ENCODE results near the gene MAP2K7. TPM values are rescaled to one million over a fixed set of nuclear protein-coding genes. Genes with fewer than 3 reads are reported as not detected.

MAP2K7 gene
- polyA plus RNA-seq, 1 experiment, result 5.6 TPM

DNA sequence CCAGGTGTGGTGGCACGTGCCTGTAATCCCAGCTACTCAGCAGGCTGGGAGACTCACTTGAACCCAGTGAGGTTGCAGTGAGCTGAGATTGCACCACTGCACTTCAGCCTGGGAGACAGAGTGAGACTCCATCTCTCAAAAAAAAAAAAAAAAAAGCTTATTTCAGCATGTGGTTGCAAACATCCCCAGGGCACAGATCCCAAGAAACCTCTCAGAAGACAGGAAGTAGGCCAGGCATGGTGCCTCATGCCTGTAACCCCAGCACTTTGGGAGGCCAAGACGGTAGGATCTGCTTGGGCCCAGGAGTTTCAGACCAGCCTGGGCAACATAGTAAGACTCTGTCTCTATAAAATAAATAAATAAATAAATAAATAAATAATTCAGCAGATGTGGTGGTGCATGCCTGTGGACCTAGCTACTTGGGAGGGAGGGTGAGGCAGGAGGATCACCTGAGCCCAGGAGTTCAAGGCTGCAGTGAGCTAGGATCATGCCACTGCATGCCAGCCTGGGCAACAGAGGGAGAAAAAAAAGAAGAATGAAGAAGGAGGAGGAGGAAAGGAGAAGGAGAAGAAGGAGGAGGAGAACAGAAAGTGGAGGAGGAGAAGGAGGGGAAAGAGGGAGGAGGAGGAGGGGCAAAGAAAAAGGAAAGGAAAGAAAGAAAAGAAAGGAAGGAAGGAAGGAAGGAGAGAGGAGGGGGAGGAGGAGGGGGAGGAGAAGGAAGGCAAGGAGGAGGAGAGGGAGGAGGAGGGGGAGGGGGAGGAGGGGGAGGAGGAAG, 19.7 kb upstream of the MAP2K7 start:
- TF ChIP-seq, protein P1, sequence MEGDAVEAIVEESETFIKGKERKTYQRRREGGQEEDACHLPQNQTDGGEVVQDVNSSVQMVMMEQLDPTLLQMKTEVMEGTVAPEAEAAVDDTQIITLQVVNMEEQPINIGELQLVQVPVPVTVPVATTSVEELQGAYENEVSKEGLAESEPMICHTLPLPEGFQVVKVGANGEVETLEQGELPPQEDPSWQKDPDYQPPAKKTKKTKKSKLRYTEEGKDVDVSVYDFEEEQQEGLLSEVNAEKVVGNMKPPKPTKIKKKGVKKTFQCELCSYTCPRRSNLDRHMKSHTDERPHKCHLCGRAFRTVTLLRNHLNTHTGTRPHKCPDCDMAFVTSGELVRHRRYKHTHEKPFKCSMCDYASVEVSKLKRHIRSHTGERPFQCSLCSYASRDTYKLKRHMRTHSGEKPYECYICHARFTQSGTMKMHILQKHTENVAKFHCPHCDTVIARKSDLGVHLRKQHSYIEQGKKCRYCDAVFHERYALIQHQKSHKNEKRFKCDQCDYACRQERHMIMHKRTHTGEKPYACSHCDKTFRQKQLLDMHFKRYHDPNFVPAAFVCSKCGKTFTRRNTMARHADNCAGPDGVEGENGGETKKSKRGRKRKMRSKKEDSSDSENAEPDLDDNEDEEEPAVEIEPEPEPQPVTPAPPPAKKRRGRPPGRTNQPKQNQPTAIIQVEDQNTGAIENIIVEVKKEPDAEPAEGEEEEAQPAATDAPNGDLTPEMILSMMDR (IDR thresholded peaks at IDR 0.05; ENCODE audit: low read depth, low read length), result no peak
- Histone ChIP-seq H3K27ac (ENCODE audit: low read depth, low read length) (no peak overlapping the region), H3K27me3 (ENCODE audit: control insufficient read depth, insufficient read depth, low read length) (peaks cover 5% of the 10 kb centered on the region), H3K4me3 (ENCODE audit: low read depth, low read length) (no peak overlapping the region), H3K9me3 (ENCODE audit: control insufficient read depth, insufficient read depth, low read length) (no peaks in the 10 kb centered on the region; the same call in 1 of the 2 replicates)
- ChIA-PET CTCF (interaction anchor here (0.6 to 2.4 kb wide), 3 partner anchors 15 to 203 kb away, joined by 3 to 14 read pairs (median 6); partner anchors contain the start of gene TRAPPC5), POLR2A (interaction anchor here (0.7 to 1.0 kb wide), 2 partner anchors 14 to 20 kb away, joined by 3 read pairs; partner anchors contain the start of gene MAP2K7)
- DNase-seq (ENCODE audit: low read depth, low spot score), result no peak

DNA sequence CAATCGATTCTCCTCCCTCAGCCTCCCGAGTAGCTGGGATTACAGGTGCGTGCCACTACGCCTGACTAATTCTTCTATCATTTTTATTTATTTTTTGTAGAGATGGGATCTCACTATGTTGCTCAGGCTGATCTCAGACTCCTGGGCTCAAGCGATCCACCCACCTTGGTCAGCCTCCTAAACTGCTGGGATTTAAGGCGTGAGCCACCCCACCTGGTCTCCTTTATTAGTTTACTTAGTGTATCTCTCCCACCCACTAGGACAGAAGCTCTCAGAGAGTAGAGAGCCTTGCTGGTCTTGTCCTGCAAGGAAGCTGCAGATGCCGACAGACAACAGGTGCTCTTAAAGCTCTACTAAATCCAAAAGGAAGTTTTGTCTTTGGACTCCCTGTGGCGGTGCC, 17.9 kb upstream of the MAP2K7 start:
- no peak for DNase-seq (ENCODE audit: low read depth, low spot score)
- Histone ChIP-seq H3K9me3 (ENCODE audit: control insufficient read depth, insufficient read depth, low read length) (no peaks in the 10 kb centered on the region; the same call in 1 of the 2 replicates), H3K4me3 (ENCODE audit: low read depth, low read length) (no peak overlapping the region), H3K27ac (ENCODE audit: low read depth, low read length) (no peak overlapping the region), H3K27me3 (ENCODE audit: control insufficient read depth, insufficient read depth, low read length) (peaks cover 5% of the 10 kb centered on the region)
- POLR2A ChIA-PET, result no interaction called here
- CTCF ChIA-PET, result interaction anchor here (1.2 to 1.5 kb wide), 2 partner anchors 17 to 33 kb away, joined by 3 to 7 read pairs; no protein-coding TSS in a partner anchor
- TF ChIP-seq, protein P1 (IDR thresholded peaks at IDR 0.05; ENCODE audit: low read depth, low read length), result no peak

DNA sequence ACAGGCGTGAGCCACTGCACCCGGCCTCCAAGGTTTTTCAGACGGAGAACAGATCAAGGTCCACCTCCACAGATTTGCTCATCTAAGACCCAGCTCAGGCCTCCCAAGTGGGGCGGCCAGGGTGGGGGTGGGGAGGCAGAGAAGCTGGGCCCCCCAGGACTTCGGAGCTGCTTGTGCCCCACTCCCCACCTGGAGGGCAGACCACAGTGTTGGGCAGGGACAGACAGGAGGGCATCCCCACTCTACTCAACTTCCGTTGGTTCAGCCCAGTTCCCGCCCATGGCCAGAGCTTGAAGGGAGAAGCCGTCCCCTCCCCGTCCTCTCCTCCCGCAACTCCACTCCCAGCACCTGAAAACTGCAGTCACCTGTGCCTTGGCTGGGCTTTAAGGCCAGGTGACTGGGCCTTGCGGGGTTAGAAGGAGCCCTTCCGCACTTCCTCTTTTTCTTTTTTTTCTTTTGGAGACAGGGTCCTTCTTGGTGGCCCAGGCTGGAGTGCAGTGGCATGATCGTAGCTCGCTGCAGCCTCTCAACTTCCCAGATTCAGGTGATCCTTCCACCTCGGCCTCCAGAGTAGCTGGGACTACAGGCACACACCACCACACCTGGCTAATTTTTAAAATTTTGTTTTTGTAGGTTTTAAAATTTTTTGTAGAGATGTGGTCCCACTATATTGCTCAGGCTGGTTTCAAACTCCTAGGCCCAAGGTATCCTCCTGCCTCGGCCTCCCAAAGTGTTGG, 16.1 kb upstream of the MAP2K7 start:
- CTCF ChIA-PET, result interaction anchor here (0.7 to 2.3 kb wide), 2 partner anchors 19 to 28 kb away, joined by 3 to 12 read pairs; no protein-coding TSS in a partner anchor
- peaks cover 2% of the 10 kb centered on the region for H3K27me3 ChIP-seq (ENCODE audit: control insufficient read depth, insufficient read depth, low read length)
- POLR2A ChIA-PET, result interaction anchor here (0.5 to 1.2 kb wide), 4 partner anchors 13 to 32 kb away, joined by 3 to 8 read pairs (median 4); partner anchors contain the start of gene SNAPC2
- no peak for DNase-seq (ENCODE audit: low read depth, low spot score)
- TF ChIP-seq, protein P1 (IDR thresholded peaks at IDR 0.05; ENCODE audit: low read depth, low read length), result no peak
- H3K27ac ChIP-seq (ENCODE audit: low read depth, low read length), result no peak overlapping the region
- H3K9me3 ChIP-seq (ENCODE audit: control insufficient read depth, insufficient read depth, low read length), result no peaks in the 10 kb centered on the region; the same call in 1 of the 2 replicates
- H3K4me3 ChIP-seq (ENCODE audit: low read depth, low read length), result no peak overlapping the region

DNA sequence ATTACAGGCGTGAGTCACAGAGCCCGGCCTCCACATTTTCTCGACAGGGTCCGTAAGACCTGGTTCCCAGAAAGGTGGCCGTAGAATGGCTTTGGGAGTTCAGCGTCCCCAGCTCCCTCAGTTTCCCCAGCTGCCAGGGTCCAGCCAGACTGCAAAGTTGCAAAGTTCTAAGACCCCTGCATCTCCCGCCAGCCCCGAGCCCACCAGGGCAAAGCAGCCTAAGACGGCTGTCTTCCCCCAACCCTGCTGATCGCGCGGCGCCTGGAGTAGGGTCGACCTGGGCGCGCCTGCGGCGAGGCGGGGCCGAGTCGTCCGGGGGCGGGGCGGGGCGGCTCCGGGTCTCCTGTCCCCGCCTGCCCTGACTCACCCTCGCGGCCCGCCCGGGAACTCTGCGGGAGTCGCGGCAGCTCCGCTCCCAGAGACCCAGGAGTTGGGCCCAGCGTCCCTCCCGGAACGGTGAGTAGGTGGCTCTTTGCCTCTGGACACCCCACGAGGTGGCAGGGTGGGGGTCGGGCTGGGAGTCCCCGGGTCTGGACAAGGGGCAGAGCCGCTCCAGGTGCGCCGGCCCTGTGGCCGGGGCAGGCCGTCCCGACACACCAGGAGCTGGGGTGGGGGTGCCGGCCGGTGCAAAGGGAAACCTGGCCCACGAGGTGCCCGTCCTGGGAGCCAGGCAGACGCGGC, 15.4 kb upstream of the MAP2K7 start, which contains the start of gene LRRC8E:
Gene LRRC8E (plus strand): TSS at position 366 of the 681 bp plus-strand sequence. CDS start 7,094 bp downstream, outside the sequence.
- DNase-seq (ENCODE audit: low read depth, low spot score), result no peak
- peak within 1 kb of the TSS; percentile 71 for H3K4me3 ChIP-seq (ENCODE audit: low read depth, low read length)
- peaks cover 2% of the 10 kb centered on the region for H3K27me3 ChIP-seq (ENCODE audit: control insufficient read depth, insufficient read depth, low read length)
- ChIA-PET CTCF (interaction anchor here (0.5 to 2.3 kb wide), 5 partner anchors 16 to 693 kb away, joined by 3 to 12 read pairs (median 4); partner anchors contain the start of genes MAP2K7 and TIMM44), POLR2A (interaction anchor here (0.5 to 1.2 kb wide), 6 partner anchors 9 to 32 kb away, joined by 3 to 8 read pairs (median 4); partner anchors contain the start of genes MAP2K7 and SNAPC2)
- no peaks in the 10 kb centered on the region; the same call in 1 of the 2 replicates for H3K9me3 ChIP-seq (ENCODE audit: control insufficient read depth, insufficient read depth, low read length)
- TF ChIP-seq, protein P1 (IDR thresholded peaks at IDR 0.05; ENCODE audit: low read depth, low read length), result no peak
- H3K27ac ChIP-seq (ENCODE audit: low read depth, low read length), result no peak within 1 kb of the TSS
